Ishikawa (cell line): ENCODE results near the gene KIAA0408.

Experiments
- CEBPB ChIP-seq: IDR thresholded peaks from 2 replicates; pipeline ENCODE4 v1.6.1; 2012
- EGR1 ChIP-seq: IDR thresholded peaks from 2 replicates; pipeline ENCODE4 v1.6.1; 2012
- YY1 ChIP-seq: IDR thresholded peaks from 2 replicates; pipeline ENCODE4 v1.6.1; 2012; ENCODE audit warnings: low read depth

DNA sequence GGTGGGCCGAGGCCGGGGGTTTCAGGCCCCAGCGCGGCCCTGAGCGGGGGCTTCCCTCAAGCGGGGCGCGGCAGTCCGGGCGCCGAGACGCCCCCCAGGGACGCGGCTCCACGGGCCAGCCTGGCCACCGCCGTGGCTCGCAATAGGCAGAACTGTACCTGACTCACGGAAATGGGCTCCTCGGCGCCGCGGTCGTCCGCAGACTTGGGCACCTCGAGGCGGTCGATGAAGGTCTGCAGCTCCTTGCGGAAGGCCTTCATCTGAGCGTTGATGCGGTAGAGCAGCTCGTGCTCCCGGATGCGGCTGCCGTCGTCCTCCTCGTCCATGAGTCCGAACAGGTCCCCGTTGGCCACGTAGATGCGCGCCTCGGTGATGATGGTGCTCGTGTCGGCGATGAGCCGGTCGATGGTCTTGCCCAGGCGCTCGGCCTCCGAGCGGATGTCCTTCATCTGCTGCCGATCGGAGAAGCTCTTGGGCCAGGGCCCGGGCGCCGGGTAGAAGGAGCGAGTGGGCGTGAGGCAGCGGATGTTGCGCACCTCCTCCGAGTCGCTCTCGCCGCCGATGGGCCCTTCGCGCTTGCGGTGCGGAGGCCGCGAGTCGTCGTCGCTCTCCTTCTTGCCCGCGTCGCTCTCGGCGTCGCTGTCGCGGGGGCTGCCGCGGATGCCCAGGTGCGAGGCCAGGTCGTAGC lies 16.1 kb upstream of the KIAA0408 start:
- TF ChIP-seq CEBPB, result no peak
- no peak for TF ChIP-seq YY1
- no peak for TF ChIP-seq EGR1
